Uterus (tissue), 4 donors: Measurements from ENCODE around the gene SPTLC2. TPM values are rescaled to one million over a fixed set of nuclear protein-coding genes. Genes with fewer than 3 reads are reported as not detected.
A peak's percentile ranks its signal among the peaks of the same experiment; 100 is the strongest.
"Not testable (repeated sequence)": the region's sequence is repeated elsewhere in the genome, so short reads cannot be mapped to it uniquely, and the experiment has no call there.

Experiments
- DNase-seq, 2 donors: peaks; one replicate each; pipeline ENCODE4 v3.0.0-alpha.2; 2019 to 2020
- H3K27ac ChIP-seq, 2 donors: fragments of 200-600 bp; sonication (generic); 1 replicate in 1 of 2; 2 replicates in 1 of 2; pipeline ENCODE4 v1.5.1; 2016 to 2018
- H3K27me3 ChIP-seq, 2 donors: fragments of 200-600 bp; sonication (generic); one replicate each; pipeline ENCODE4 v1.5.1; 2018 to 2019; ENCODE audit warnings: control low read depth in 1 of 2
- H3K36me3 ChIP-seq, 2 donors: fragments of 200-600 bp; sonication (generic); one replicate each; pipeline ENCODE4 v1.5.1; 2019; ENCODE audit warnings: control low read depth in 1 of 2
- H3K4me1 ChIP-seq, 2 donors: fragments of 200-600 bp; sonication (generic); one replicate each; pipeline ENCODE4 v1.5.1; 2018 to 2019; ENCODE audit warnings: control low read depth in 1 of 2
- H3K4me3 ChIP-seq, 2 donors: fragments of 200-600 bp; sonication (generic); 1 replicate in 1 of 2; 2 replicates in 1 of 2; pipeline ENCODE4 v1.5.1; 2018 to 2019; ENCODE audit warnings: mild to moderate bottlenecking in 1 of 2
- H3K9me3 ChIP-seq, 2 donors: fragments of 200-600 bp; sonication (generic); one replicate each; pipeline ENCODE4 v1.5.1; 2019; ENCODE audit warnings: control low read depth in 1 of 2
- POLR2A ChIP-seq, 2 donors: fragments of 450-650 bp; IDR thresholded peaks; one replicate each; pipeline ENCODE4 v1.6.1; 2016; ENCODE audit warnings: antibody characterized with exemption in 2 of 2, mild to moderate bottlenecking in 1 of 2, moderate library complexity in 1 of 2
- intact Hi-C: fragments of 100-400 bp; cut with DNase I; formaldehyde crosslinking; loops from one replicate; pipeline ENCODE4 v1.15.1; 2023; ENCODE audit warnings: low total_unique reads
- total RNA-seq, 4 donors: library from RNA; depleted of rRNA in 3 of 4; stranded (reverse); fragments of >200 nt in 3 of 4; gene quantifications; one replicate each; pipeline versions ENCODE4 v1.1.0 to v1.2.4, GENCODE V29; 2014 to 2023
- TF ChIP-seq, protein P1 (sequence below), 4 experiments: fragments of 200-600 bp in 2 of 4; fragments of 450-650 bp in 2 of 4; sonication (generic) in 2 of 4; IDR thresholded peaks; one replicate each; pipeline ENCODE4 v1.5.1; 2016 to 2019; ENCODE audit warnings: antibody characterized with exemption in 4 of 4, mild to moderate bottlenecking in 2 of 4, moderate library complexity in 1 of 4
- donor health status: DM: yes; HTN: yes; CAD: no.

SPTLC2 gene
- total RNA-seq, 4 donors from 2014 or later, result 12.3 to 64.2 (median 32.1) TPM

- Histone ChIP-seq H3K36me3 (no peaks in the 10 kb centered on the region), H3K4me3 (no peak overlapping the region), H3K4me1 (peaks cover 0 to 4% of the 10 kb centered on the region in 2 donors), H3K27ac (no peak overlapping the region), H3K27me3 (no peaks in the 10 kb centered on the region), H3K9me3 (no peaks in the 10 kb centered on the region)
- DNase-seq, result no peak
- intact Hi-C loops, result no loop called here
- TF ChIP-seq, protein P1, sequence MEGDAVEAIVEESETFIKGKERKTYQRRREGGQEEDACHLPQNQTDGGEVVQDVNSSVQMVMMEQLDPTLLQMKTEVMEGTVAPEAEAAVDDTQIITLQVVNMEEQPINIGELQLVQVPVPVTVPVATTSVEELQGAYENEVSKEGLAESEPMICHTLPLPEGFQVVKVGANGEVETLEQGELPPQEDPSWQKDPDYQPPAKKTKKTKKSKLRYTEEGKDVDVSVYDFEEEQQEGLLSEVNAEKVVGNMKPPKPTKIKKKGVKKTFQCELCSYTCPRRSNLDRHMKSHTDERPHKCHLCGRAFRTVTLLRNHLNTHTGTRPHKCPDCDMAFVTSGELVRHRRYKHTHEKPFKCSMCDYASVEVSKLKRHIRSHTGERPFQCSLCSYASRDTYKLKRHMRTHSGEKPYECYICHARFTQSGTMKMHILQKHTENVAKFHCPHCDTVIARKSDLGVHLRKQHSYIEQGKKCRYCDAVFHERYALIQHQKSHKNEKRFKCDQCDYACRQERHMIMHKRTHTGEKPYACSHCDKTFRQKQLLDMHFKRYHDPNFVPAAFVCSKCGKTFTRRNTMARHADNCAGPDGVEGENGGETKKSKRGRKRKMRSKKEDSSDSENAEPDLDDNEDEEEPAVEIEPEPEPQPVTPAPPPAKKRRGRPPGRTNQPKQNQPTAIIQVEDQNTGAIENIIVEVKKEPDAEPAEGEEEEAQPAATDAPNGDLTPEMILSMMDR (IDR thresholded peaks at IDR 0.05), result no peak
- TF ChIP-seq POLR2A (IDR thresholded peaks at IDR 0.05), result no peak
Observed at GRCh38 chr14:77529963-77530362, 86.5 kb downstream of the SPTLC2 start.

DNA sequence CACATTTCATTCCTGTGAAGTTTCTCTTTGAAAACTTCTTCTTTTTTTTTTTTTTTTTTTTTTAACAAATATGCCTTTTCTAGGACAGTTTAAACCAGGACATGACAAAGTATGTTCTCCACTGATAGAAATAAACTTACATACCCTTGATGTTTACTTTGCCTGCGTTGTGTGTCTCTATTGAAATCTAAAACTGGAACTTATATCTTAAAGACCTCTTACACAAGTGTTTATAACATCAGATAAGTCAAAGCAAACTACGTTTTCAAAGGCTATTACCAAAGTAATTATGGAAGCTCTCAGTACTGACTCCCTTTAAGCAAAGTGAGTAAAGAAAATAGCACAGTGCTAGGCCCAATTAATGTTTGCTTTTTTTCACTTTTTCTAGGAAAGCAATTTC lies 87.2 kb downstream of the SPTLC2 start:
- H3K36me3 ChIP-seq, result no peaks in the 10 kb centered on the region
- intact Hi-C loops, result no loop called here
- H3K27me3 ChIP-seq, result no peaks in the 10 kb centered on the region
- H3K9me3 ChIP-seq, result no peaks in the 10 kb centered on the region
- no peak for DNase-seq
- peaks cover 0 to 4% of the 10 kb centered on the region in 2 donors for H3K4me1 ChIP-seq
- H3K4me3 ChIP-seq, result no peak overlapping the region
- no peak overlapping the region for H3K27ac ChIP-seq
- TF ChIP-seq POLR2A (IDR thresholded peaks at IDR 0.05), result no peak
- TF ChIP-seq, protein P1 (IDR thresholded peaks at IDR 0.05), result no peak

DNA sequence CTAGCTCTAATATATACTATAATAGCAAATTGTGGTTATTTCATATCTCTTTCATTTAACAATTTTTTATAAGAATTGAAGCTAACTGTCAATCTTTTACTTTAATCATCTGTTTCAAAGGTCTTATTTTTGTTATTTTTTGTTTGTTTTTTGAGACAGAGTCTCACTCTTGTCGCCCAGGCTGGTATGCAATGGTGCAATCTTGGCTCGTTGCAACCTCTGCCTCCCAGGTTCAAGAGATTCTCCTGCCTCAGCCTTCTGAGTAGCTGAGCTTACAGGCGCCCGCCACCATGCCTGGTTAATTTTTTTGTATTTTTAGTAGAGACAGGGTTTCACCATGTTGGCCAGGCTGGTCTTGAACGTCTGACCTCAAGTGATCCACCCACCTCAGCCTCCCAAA lies 87.7 kb downstream of the SPTLC2 start:
- DNase-seq, H3K4me1 ChIP-seq, H3K27ac ChIP-seq, H3K4me3 ChIP-seq, H3K9me3 ChIP-seq, intact Hi-C loops, H3K27me3 ChIP-seq, H3K36me3 ChIP-seq: not testable (repeated sequence)

GRCh38 chr14:77526266-77526665 lies 90.2 kb downstream of the SPTLC2 start:
- H3K4me3 ChIP-seq, result no peak overlapping the region
- no peaks in the 10 kb centered on the region for H3K9me3 ChIP-seq
- no peaks in the 10 kb centered on the region for H3K27me3 ChIP-seq
- peaks cover 0 to 4% of the 10 kb centered on the region in 2 donors for H3K4me1 ChIP-seq
- intact Hi-C loops, result no loop called here
- TF ChIP-seq, protein P1 (IDR thresholded peaks at IDR 0.05), result no peak
- no peak for TF ChIP-seq POLR2A (IDR thresholded peaks at IDR 0.05)
- H3K36me3 ChIP-seq, result no peaks in the 10 kb centered on the region
- H3K27ac ChIP-seq, result peak overlapping the region; percentile 49 to 62
- no peak for DNase-seq

DNA sequence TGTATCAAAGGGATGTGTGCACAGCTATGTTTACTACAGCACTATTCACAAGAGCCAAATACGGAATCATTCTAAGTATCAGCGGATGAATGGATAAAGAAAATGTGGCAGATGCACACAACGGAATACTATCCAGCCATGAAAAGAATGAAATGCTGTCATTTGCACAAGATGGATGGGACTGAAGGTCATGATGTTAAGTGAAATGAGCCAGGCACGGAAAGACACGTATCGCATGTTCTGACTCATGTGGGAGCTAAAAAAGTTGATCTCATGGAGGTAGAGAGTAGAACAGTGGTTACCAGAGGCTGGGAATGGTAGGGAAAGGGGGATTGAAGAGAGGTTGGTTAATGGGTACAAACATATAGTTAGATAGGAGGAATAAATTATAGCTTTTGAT lies 91.9 kb downstream of the SPTLC2 start:
- no peak overlapping the region for H3K4me3 ChIP-seq
- no peaks in the 10 kb centered on the region for H3K9me3 ChIP-seq
- TF ChIP-seq, protein P1 (IDR thresholded peaks at IDR 0.05), result no peak
- no peak for TF ChIP-seq POLR2A (IDR thresholded peaks at IDR 0.05)
- no peaks in the 10 kb centered on the region for H3K36me3 ChIP-seq
- no peak for DNase-seq
- H3K27me3 ChIP-seq, result no peaks in the 10 kb centered on the region
- intact Hi-C loops, result no loop called here
- peaks cover 0 to 4% of the 10 kb centered on the region in 2 donors for H3K4me1 ChIP-seq
- no peak overlapping the region for H3K27ac ChIP-seq

GRCh38 chr14:77523109-77523508 lies 93.3 kb downstream of the SPTLC2 start:
- peaks cover 0 to 3% of the 10 kb centered on the region in 2 donors for H3K4me1 ChIP-seq
- no peaks in the 10 kb centered on the region for H3K36me3 ChIP-seq
- H3K9me3 ChIP-seq, result no peaks in the 10 kb centered on the region
- no peak overlapping the region for H3K4me3 ChIP-seq
- intact Hi-C loops, result no loop called here
- DNase-seq, result no peak
- H3K27ac ChIP-seq, result no peak overlapping the region
- TF ChIP-seq POLR2A (IDR thresholded peaks at IDR 0.05), result no peak
- TF ChIP-seq, protein P1 (IDR thresholded peaks at IDR 0.05), result no peak
- H3K27me3 ChIP-seq, result no peaks in the 10 kb centered on the region
